Esophagus squamous epithelium (tissue), 5 donors: ENCODE data around the gene RNF208. TPM values are rescaled to one million over a fixed set of nuclear protein-coding genes. Genes with fewer than 3 reads are reported as not detected.

ENCODE experiments used
- DNase-seq: peaks from one replicate; lab custom pipeline; 2025; lab: John Stamatoyannopoulos, UW
- H3K27ac ChIP-seq, 4 donors: fragments of 200-600 bp; sonication (generic); one replicate each; pipeline ENCODE4 v1.5.1; 2016 to 2019; ENCODE audit warnings: mild to moderate bottlenecking in 1 of 4
- H3K27me3 ChIP-seq, 4 donors: fragments of 200-600 bp; sonication (generic); 1 replicate in 3 of 4; 2 replicates in 1 of 4; pipeline versions ENCODE4 v1.5.1 to v1.6.0; 2017 to 2021; ENCODE audit warnings: antibody characterized with exemption in 1 of 4
- H3K36me3 ChIP-seq, 3 donors: fragments of 200-600 bp; sonication (generic); one replicate each; pipeline ENCODE4 v1.5.1; 2016 to 2019
- H3K4me1 ChIP-seq, 3 donors: fragments of 200-600 bp; sonication (generic); one replicate each; pipeline ENCODE4 v1.5.1; 2017 to 2019
- H3K4me3 ChIP-seq, 4 donors: fragments of 200-600 bp; sonication (generic); 1 replicate in 3 of 4; 2 replicates in 1 of 4; pipeline ENCODE4 v1.5.1; 2016 to 2019; ENCODE audit warnings: mild to moderate bottlenecking in 2 of 4, moderate library complexity in 1 of 4
- H3K9me3 ChIP-seq, 3 donors: fragments of 200-600 bp; sonication (generic); one replicate each; pipeline ENCODE4 v1.5.1; 2016 to 2019
- POLR2A ChIP-seq, 4 donors: fragments of 450-650 bp; IDR thresholded peaks; one replicate each; pipeline ENCODE4 v1.6.1; 2017; ENCODE audit warnings: antibody characterized with exemption in 4 of 4, mild to moderate bottlenecking in 4 of 4, moderate library complexity in 3 of 4
- WGBS, 2 donors: methylation state at CpG; one replicate each; pipeline ENCODE4 v1.1.5; 2018; 5-methylcytosine and 5-hydroxymethylcytosine counted together
- intact Hi-C: fragments of 100-400 bp; cut with DNase I; formaldehyde crosslinking; loops from one replicate; pipeline ENCODE4 v1.15.0; 2022
- total RNA-seq, 4 donors: library from RNA; depleted of rRNA; stranded (reverse); fragments of >200 nt; gene quantifications; one replicate each; pipeline ENCODE4 v1.1.0, GENCODE V29; 2016
- TF ChIP-seq, protein P1 (sequence below), 6 experiments: fragments of 450-650 bp in 4 of 6; fragments of 200-600 bp in 2 of 6; sonication (generic) in 2 of 6; IDR thresholded peaks; one replicate each; pipeline ENCODE4 v1.5.1; 2016 to 2019; ENCODE audit warnings: antibody characterized with exemption in 6 of 6, mild to moderate bottlenecking in 4 of 6, moderate library complexity in 4 of 6
- donor health status: DM: yes; HTN: yes; CAD: no.

Gene RNF208
- total RNA-seq, 4 donors from 2014 or later: 2.3 to 3.2 (median 2.5) TPM

DNA sequence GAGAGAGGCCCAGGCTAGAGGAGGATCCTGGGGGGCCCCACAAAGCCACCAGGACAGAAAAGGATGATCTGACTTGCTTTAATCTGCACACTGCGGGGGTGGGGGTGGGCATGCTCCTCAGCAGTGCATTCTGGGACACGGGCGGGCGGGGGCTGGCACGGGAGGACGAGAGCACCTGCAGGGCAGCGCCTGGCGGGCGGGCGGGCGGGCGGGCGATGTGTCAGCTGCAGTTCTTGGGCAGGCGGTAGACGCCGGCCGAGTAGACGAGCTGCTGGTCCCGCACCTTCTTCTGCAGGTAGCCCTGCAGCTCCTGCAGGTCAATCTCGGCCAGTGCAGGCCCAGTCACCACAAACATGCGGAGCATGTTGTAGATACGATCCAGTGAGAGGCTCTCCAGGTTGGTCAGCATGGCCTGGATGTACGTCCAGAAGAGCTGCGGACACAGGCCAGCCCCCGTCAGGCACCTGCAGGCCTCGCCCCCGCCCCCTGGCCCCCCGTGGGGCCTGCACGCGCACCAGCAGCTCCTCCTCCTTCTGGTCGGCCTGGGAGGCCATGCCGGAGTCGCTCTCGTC lies 47.2 kb downstream of the RNF208 start:
- H3K9me3 ChIP-seq: no peaks in the 10 kb centered on the region
- no peak overlapping the region for H3K4me3 ChIP-seq
- peaks cover 3 to 58% (median 7%) of the 10 kb centered on the region in 4 donors for H3K27me3 ChIP-seq
- intact Hi-C loops: no loop called here
- DNase-seq: no peak
- 83% methylated on average over 2 of the region's 34 CpGs; no CpG with 5 or more reads in 1 of the 2 donors for WGBS, 2 donors
- no peak overlapping the region for H3K27ac ChIP-seq
- TF ChIP-seq, protein P1, sequence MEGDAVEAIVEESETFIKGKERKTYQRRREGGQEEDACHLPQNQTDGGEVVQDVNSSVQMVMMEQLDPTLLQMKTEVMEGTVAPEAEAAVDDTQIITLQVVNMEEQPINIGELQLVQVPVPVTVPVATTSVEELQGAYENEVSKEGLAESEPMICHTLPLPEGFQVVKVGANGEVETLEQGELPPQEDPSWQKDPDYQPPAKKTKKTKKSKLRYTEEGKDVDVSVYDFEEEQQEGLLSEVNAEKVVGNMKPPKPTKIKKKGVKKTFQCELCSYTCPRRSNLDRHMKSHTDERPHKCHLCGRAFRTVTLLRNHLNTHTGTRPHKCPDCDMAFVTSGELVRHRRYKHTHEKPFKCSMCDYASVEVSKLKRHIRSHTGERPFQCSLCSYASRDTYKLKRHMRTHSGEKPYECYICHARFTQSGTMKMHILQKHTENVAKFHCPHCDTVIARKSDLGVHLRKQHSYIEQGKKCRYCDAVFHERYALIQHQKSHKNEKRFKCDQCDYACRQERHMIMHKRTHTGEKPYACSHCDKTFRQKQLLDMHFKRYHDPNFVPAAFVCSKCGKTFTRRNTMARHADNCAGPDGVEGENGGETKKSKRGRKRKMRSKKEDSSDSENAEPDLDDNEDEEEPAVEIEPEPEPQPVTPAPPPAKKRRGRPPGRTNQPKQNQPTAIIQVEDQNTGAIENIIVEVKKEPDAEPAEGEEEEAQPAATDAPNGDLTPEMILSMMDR (IDR thresholded peaks at IDR 0.05): peak in 1 of 6 experiments; percentile 9
- TF ChIP-seq POLR2A (IDR thresholded peaks at IDR 0.05): no peak
- H3K36me3 ChIP-seq: peaks cover 6 to 32% (median 15%) of the 10 kb centered on the region in 3 donors
- H3K4me1 ChIP-seq: peaks cover 2 to 60% (median 5%) of the 10 kb centered on the region in 3 donors

DNA sequence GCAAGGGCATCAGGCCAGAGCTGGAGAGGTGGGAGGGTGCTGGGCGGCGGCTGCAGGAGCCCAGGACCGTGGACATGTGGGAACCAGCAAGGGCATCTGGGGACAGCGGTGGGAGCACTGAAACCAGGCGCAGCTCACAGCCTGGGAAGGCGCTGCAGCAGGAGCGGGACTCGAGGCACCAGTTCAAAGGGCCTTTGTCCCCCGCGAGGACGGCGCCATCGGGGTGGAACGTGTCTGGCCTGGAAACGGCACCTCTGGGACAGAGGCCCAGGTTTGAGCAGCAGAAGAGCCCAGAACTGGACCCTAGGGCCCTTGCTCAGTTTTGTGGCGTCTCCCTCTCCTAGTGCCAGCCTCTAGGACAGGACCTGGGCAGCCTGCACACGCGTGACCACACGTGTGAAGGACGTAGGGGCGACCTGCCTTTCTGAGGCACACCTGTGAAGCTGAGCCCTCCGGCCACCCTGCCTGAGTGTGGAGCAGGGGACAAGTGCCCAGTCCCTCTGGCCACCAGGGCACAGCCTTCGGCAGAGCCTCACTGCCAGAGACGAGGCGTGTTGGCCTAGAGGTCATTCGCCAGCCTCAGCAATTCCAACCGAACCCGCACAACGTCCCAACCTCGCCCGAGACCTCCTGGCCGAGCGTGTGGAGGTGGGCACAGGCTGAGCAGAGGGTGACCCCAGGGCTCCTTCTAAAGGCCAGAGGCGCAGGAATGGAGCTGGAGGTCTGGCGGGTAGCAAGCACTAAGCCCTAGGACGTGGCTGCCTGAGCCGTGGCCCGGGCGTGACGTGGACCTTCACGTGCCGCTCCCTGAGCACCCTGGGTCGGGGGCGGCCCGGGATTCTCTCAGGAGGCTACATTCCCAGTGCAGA lies 48.0 kb downstream of the RNF208 start:
- Histone ChIP-seq H3K4me1 (peaks cover 2 to 68% (median 12%) of the 10 kb centered on the region in 3 donors), H3K4me3 (no peak overlapping the region), H3K27me3 (peaks cover 4 to 66% (median 9%) of the 10 kb centered on the region in 4 donors), H3K27ac (no peak overlapping the region), H3K9me3 (no peaks in the 10 kb centered on the region), H3K36me3 (peaks cover 0 to 25% (median 9%) of the 10 kb centered on the region in 3 donors)
- TF ChIP-seq, protein P1 (IDR thresholded peaks at IDR 0.05): no peak
- TF ChIP-seq POLR2A (IDR thresholded peaks at IDR 0.05): no peak
- intact Hi-C loops: no loop called here
- 63 to 81% methylated on average over 13 to 20 of the region's 45 CpGs for WGBS, 2 donors
- no peak for DNase-seq

DNA sequence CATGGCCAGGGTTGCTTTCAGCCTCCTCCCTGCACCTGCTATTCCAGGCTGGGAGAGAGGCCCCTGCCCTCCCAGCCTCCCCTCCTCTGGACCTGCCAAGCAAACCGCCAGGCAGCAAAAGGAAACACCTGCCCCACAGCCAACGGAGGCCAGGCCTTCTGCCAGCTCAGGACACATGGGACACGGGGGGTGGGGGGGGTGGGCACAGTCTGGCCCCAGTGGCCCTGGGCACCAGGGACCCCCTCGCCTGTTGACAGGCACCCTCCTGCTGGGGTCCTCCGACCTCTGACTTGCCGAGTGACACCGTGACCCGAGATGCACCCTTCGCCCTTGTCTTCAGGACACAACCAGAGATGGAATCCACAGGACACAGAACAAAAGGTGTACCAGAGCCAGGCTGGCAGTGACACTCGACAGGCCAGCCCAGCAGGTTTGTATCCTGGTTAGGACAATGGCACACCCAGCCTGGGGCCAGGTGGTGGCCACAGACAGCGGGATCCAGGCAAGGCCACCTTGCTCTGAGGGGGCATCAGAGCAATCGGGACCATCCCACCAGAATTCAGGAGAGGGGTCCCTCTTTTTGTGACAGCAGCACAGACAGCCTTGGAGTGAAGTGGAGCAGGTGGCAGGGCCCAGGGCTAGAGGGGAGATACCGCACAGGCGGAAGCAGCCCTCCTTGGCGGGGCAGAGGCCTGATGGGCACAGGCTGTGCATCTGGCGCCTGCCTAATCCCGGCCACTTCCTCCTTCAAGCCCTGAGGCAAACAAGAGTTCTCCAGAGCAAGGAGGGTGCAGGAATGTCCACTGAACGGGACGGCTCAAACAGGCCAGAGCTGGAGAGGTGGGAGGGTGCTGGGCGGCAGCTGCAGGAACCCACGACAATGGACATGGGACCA lies 48.9 kb downstream of the RNF208 start:
- intact Hi-C loops: no loop called here
- H3K4me1 ChIP-seq: peaks cover 7 to 77% (median 21%) of the 10 kb centered on the region in 3 donors
- peaks cover 9 to 74% (median 12%) of the 10 kb centered on the region in 4 donors for H3K27me3 ChIP-seq
- no peak for TF ChIP-seq POLR2A (IDR thresholded peaks at IDR 0.05)
- TF ChIP-seq, protein P1 (IDR thresholded peaks at IDR 0.05): no peak
- no peak for DNase-seq
- H3K9me3 ChIP-seq: no peaks in the 10 kb centered on the region
- no peak overlapping the region for H3K4me3 ChIP-seq
- 8 to 47% methylated on average over 2 to 12 of the region's 21 CpGs for WGBS, 2 donors
- H3K36me3 ChIP-seq: peaks cover 0 to 16% (median 3%) of the 10 kb centered on the region in 3 donors
- peak overlapping the region in 1 of 4 donors; percentile 42 for H3K27ac ChIP-seq

DNA sequence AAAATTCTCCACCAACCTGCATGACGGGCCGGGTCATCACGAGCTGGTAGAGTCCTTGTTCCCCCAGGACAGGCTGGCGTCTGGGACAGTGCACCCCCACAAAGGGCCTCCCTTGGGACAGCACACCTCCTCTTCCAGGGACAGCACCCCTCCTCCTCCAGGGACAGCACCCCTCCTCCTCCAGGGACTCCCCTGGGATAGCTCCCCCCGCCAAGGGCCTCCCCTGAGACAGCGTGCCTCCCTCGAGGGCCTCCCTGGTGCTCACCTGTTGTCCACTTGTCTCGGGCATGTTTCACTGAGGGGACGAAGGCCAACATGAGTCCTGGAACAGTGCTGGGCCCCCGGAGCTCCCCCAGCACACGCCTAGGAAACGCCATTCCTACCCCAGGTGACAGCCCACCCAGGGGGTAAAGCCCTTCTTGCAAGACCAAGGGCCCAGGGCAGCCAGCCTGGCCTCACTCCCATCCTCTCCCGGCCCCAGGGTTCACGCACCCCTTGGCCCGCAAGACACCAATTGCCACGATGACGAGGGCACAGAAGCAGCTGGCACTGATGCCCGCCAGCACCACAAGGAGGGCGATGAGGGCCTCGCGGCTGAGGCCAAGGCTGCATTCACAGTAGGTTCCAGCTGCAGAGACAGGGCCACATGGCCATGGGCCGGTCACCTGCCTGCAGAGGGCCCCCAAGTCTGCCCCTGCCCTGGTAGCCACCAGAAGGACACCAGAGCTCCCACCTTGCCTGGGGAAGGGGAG lies 50.7 kb downstream of the RNF208 start:
- DNase-seq: no peak
- intact Hi-C loops: no loop called here
- peak overlapping the region in 1 of 4 donors; percentile 28 for H3K27ac ChIP-seq
- H3K9me3 ChIP-seq: no peaks in the 10 kb centered on the region
- no peaks in the 10 kb centered on the region for H3K36me3 ChIP-seq
- no peak for TF ChIP-seq POLR2A (IDR thresholded peaks at IDR 0.05)
- TF ChIP-seq, protein P1 (IDR thresholded peaks at IDR 0.05): no peak
- peaks cover 23 to 93% (median 27%) of the 10 kb centered on the region in 4 donors for H3K27me3 ChIP-seq
- H3K4me1 ChIP-seq: peaks cover 13 to 82% (median 29%) of the 10 kb centered on the region in 3 donors
- no peak overlapping the region for H3K4me3 ChIP-seq
- WGBS, 2 donors: 80% methylated on average over 3 of the region's 22 CpGs; no CpG with 5 or more reads in 1 of the 2 donors
